ENCODE measurements around the gene TIPARP. TPM values are rescaled to one million over a fixed set of nuclear protein-coding genes. Genes with fewer than 3 reads are reported as not detected.

The TIPARP gene
- total RNA-seq, 1 donor = 28.2 TPM

DNA sequence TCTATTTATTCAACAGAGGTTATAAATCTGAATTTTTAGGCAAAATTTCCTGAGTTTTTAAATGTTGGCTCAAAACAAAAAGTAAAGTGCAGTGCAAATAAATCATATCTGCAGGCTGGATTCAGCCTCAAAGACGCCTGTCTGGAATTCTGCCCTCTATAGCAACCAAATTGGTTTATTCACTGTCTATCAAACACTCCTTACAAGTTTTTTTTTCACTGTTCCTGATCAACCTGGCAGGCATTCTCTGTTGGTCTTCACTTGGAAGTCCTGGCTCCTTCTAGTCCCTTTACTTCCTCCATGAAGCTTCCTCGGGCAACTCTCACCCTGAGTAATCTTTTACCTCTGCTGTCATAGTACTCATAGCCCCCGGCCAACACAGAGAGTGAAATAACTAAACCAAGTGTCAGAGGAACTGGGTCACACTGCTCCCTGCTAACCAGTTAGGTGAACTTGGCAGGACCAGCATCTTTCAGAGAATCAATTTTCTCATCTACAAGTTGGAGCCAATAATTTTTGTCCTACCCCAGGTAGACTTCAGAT, 36.8 kb upstream of the TIPARP start:
- no peak overlapping the region for H3K27ac ChIP-seq (ENCODE audit: low read depth, low read length)
- no peaks in the 10 kb centered on the region for H3K79me2 ChIP-seq (ENCODE audit: insufficient read depth, low read length)
- peaks cover 11% of the 10 kb centered on the region for H3K4me1 ChIP-seq (ENCODE audit: insufficient read depth, low read length)
- TF ChIP-seq, protein P1, sequence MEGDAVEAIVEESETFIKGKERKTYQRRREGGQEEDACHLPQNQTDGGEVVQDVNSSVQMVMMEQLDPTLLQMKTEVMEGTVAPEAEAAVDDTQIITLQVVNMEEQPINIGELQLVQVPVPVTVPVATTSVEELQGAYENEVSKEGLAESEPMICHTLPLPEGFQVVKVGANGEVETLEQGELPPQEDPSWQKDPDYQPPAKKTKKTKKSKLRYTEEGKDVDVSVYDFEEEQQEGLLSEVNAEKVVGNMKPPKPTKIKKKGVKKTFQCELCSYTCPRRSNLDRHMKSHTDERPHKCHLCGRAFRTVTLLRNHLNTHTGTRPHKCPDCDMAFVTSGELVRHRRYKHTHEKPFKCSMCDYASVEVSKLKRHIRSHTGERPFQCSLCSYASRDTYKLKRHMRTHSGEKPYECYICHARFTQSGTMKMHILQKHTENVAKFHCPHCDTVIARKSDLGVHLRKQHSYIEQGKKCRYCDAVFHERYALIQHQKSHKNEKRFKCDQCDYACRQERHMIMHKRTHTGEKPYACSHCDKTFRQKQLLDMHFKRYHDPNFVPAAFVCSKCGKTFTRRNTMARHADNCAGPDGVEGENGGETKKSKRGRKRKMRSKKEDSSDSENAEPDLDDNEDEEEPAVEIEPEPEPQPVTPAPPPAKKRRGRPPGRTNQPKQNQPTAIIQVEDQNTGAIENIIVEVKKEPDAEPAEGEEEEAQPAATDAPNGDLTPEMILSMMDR (IDR thresholded peaks at IDR 0.05; ENCODE audit: extremely low read depth, low read depth, low read length) = no peak
- H3K27me3 ChIP-seq (ENCODE audit: insufficient read depth, low read length) = no peaks in the 10 kb centered on the region
- H3K9me3 ChIP-seq (ENCODE audit: low read depth, low read length) = no peaks in the 10 kb centered on the region
- no peak overlapping the region for H2AFZ ChIP-seq (ENCODE audit: low read length)
- H4K20me1 ChIP-seq (ENCODE audit: insufficient read depth, low read length) = no peaks in the 10 kb centered on the region
- DNase-seq (ENCODE audit: insufficient read length, low spot score, missing footprints) = no peak
- H3K4me2 ChIP-seq (ENCODE audit: insufficient read depth, low read length) = no peak overlapping the region
- H3K36me3 ChIP-seq (ENCODE audit: insufficient read depth, low read length) = no peaks in the 10 kb centered on the region
- H3K4me3 ChIP-seq (ENCODE audit: insufficient read depth, low read length) = no peak overlapping the region

DNA sequence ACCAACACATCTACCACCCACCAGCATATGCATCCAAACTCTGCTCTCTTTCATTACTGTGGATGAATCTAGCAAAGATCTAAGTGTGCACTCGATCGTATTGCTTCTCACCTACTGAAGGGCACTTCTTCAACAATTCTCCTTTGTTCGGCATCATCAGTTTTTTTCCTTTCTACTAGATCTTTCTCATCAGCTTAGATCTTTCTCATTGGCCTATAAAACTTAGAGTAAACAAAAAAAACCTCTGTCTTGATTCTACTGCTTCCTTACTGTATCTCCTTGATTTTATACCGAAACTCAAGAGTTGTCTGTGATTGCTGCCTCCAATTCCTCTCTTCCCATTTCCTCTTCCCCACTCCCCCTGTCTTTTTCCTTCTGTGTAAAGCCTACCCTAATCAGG, 36.1 kb upstream of the TIPARP start:
- TF ChIP-seq, protein P1 (IDR thresholded peaks at IDR 0.05; ENCODE audit: extremely low read depth, low read depth, low read length) = no peak
- Histone ChIP-seq H3K36me3 (ENCODE audit: insufficient read depth, low read length) (no peaks in the 10 kb centered on the region), H3K9me3 (ENCODE audit: low read depth, low read length) (no peaks in the 10 kb centered on the region), H3K4me1 (ENCODE audit: insufficient read depth, low read length) (peaks cover 14% of the 10 kb centered on the region), H3K27me3 (ENCODE audit: insufficient read depth, low read length) (no peaks in the 10 kb centered on the region), H3K4me3 (ENCODE audit: insufficient read depth, low read length) (no peak overlapping the region), H2AFZ (ENCODE audit: low read length) (no peak overlapping the region), H3K27ac (ENCODE audit: low read depth, low read length) (no peak overlapping the region), H3K4me2 (ENCODE audit: insufficient read depth, low read length) (no peak overlapping the region), H4K20me1 (ENCODE audit: insufficient read depth, low read length) (no peaks in the 10 kb centered on the region), H3K79me2 (ENCODE audit: insufficient read depth, low read length) (no peaks in the 10 kb centered on the region)
- no peak for DNase-seq (ENCODE audit: insufficient read length, low spot score, missing footprints)

DNA sequence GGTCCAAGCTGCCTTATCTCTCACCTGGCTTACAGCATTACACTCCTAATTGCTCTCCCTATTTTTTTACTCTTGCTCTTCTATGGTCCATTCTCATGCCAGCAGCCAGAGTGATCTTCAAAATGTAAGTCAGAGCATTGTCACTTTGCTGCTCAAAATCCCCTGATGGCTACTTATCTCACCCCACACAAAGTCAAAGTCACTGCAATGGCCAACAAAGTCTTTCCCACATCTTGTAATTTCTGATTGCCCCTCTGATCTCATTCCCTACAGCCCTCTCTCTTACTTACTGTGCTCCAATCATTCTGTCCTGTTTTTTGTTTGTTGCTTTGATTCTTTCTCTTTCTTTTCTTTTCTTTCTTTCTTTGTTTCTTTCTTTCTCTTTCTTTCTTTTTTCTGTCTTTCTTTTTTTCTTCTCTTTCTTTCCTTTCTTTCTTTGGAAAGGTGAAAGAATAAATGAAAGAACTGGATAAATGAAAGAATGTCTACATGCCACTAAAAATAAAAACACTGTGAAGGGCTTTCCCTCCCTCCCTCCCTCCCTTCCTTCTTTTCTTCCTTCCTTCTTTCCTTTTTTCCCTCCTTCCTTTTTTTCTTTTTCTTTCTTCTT, 34.9 kb upstream of the TIPARP start:
- Histone ChIP-seq H3K4me1 (ENCODE audit: insufficient read depth, low read length) (peaks cover 20% of the 10 kb centered on the region), H3K27ac (ENCODE audit: low read depth, low read length) (no peak overlapping the region), H4K20me1 (ENCODE audit: insufficient read depth, low read length) (no peaks in the 10 kb centered on the region)

DNA sequence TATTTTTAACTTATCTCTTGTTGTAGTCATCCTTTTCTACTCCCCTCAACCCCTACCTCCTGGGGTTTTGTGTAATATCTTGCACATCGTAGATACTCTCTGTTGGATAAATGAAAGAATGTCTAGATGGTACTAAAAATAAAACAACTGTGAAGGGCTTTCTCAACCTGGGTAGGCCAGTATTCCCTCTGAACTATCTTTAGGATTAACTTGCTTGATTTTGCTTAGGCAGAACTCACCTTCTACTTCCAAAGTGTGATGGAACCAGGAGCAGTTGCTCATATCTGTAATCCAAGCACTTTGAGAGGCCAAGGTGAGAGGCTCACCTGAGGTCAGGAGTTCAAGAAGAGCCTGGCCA, 32.8 kb upstream of the TIPARP start:
- Histone ChIP-seq H3K27me3 (ENCODE audit: insufficient read depth, low read length) (no peaks in the 10 kb centered on the region), H3K4me2 (ENCODE audit: insufficient read depth, low read length) (no peak overlapping the region), H3K36me3 (ENCODE audit: insufficient read depth, low read length) (no peaks in the 10 kb centered on the region), H3K9me3 (ENCODE audit: low read depth, low read length) (no peaks in the 10 kb centered on the region), H2AFZ (ENCODE audit: low read length) (no peak overlapping the region), H3K79me2 (ENCODE audit: insufficient read depth, low read length) (no peaks in the 10 kb centered on the region), H3K4me1 (ENCODE audit: insufficient read depth, low read length) (peaks cover 20% of the 10 kb centered on the region), H3K4me3 (ENCODE audit: insufficient read depth, low read length) (no peak overlapping the region), H3K27ac (ENCODE audit: low read depth, low read length) (no peak overlapping the region), H4K20me1 (ENCODE audit: insufficient read depth, low read length) (no peaks in the 10 kb centered on the region)
- TF ChIP-seq, protein P1 (IDR thresholded peaks at IDR 0.05; ENCODE audit: extremely low read depth, low read depth, low read length) = no peak
- DNase-seq (ENCODE audit: insufficient read length, low spot score, missing footprints) = no peak

More for the DNA sequence above, 34.9 kb upstream of the TIPARP start:
- Histone ChIP-seq H2AFZ (ENCODE audit: low read length) (no peak overlapping the region), H3K79me2 (ENCODE audit: insufficient read depth, low read length) (no peaks in the 10 kb centered on the region), H3K4me3 (ENCODE audit: insufficient read depth, low read length) (no peak overlapping the region), H3K36me3 (ENCODE audit: insufficient read depth, low read length) (no peaks in the 10 kb centered on the region), H3K27me3 (ENCODE audit: insufficient read depth, low read length) (no peaks in the 10 kb centered on the region), H3K4me2 (ENCODE audit: insufficient read depth, low read length) (no peak overlapping the region), H3K9me3 (ENCODE audit: low read depth, low read length) (no peaks in the 10 kb centered on the region)
- DNase-seq (ENCODE audit: insufficient read length, low spot score, missing footprints) = no peak
- TF ChIP-seq, protein P1 (IDR thresholded peaks at IDR 0.05; ENCODE audit: extremely low read depth, low read depth, low read length) = no peak
